Natural killer cell (primary cell): Measurements from ENCODE around the gene TTYH1. TPM values are rescaled to one million over a fixed set of nuclear protein-coding genes. Genes with fewer than 3 reads are reported as not detected.

ENCODE experiments used
- ATAC-seq, 3 donors: fragments of 150-1000 bp in 2 of 3; fragments of 200-7000 bp in 1 of 3; cut with Tn5 transposase; 1 replicate in 1 of 3; 2 replicates in 2 of 3; pipeline ENCODE4 v1.10.0; 2021; ENCODE audit warnings: mild to moderate bottlenecking in 2 of 3, moderate library complexity in 2 of 3
- DNase-seq, 2 donors: peaks; one replicate each; pipeline versions ENCODE4 v3.0.0 to v3.0.0-alpha.2; 2013 to 2021; ENCODE audit warnings: mixed read lengths in 1 of 2
- H3K27ac ChIP-seq: one replicate; pipeline ENCODE4 v1.5.1; 2013; ENCODE audit warnings: mild to moderate bottlenecking, low read length
- H3K27me3 ChIP-seq: one replicate; pipeline ENCODE4 v1.6.1; 2013; ENCODE audit warnings: low read length; ENCODE audit not compliant: control insufficient read depth, insufficient read depth
- H3K36me3 ChIP-seq: one replicate; pipeline ENCODE4 v1.6.1; 2013; ENCODE audit warnings: low read length; ENCODE audit not compliant: control insufficient read depth, insufficient read depth
- H3K4me1 ChIP-seq: one replicate; pipeline ENCODE4 v1.6.1; 2013; ENCODE audit warnings: low read length; ENCODE audit not compliant: control insufficient read depth, insufficient read depth
- H3K4me3 ChIP-seq: one replicate; pipeline ENCODE4 v1.5.1; 2013; ENCODE audit warnings: low read length
- H3K9me3 ChIP-seq: one replicate; pipeline ENCODE4 v1.6.1; 2013; ENCODE audit warnings: low read length; ENCODE audit not compliant: control insufficient read depth, insufficient read depth
- H3K27ac Mint-ChIP-seq, 2 donors: one replicate each; pipeline ENCODE4 v1.8.0; 2022; ENCODE audit warnings: mild to moderate bottlenecking in 2 of 2, mixed read lengths in 2 of 2, moderate library complexity in 1 of 2
- H3K27me3 Mint-ChIP-seq, 2 donors: one replicate each; pipeline ENCODE4 v1.8.0; 2022; ENCODE audit warnings: low read depth in 2 of 2, mixed read lengths in 2 of 2
- H3K36me3 Mint-ChIP-seq: one replicate; pipeline ENCODE4 v1.8.0; 2022; ENCODE audit warnings: mixed read lengths
- H3K4me1 Mint-ChIP-seq, 2 donors: one replicate each; pipeline ENCODE4 v1.8.0; 2022; ENCODE audit warnings: mixed read lengths in 2 of 2
- H3K4me3 Mint-ChIP-seq: one replicate; pipeline ENCODE4 v1.8.0; 2022; ENCODE audit warnings: mild to moderate bottlenecking, moderate library complexity, mixed read lengths
- H3K9me3 Mint-ChIP-seq, 2 donors: one replicate each; pipeline ENCODE4 v1.8.0; 2022; ENCODE audit warnings: mixed read lengths in 2 of 2
- WGBS: methylation state at CpG from one replicate; pipeline ENCODE4 v1.1.7; 2013; ENCODE audit warnings: missing lambda C conversion rate; ENCODE audit not compliant: insufficient coverage; 5-methylcytosine and 5-hydroxymethylcytosine counted together
- intact Hi-C: fragments of 100-400 bp; cut with micrococcal nuclease; formaldehyde crosslinking; loops from one replicate; pipeline ENCODE4 v1.14.2; 2022
- total RNA-seq, 4 donors: library from RNA; stranded (reverse); fragments of 120-200 nt in 1 of 4; gene quantifications; one replicate each; pipeline versions ENCODE4 v1.2.3 to v1.2.4, GENCODE V29; 2013 to 2022
- TF ChIP-seq, protein P1 (sequence below): fragments of 200-600 bp; IDR thresholded peaks from one replicate; pipeline ENCODE4 v1.8.0; 2022; ENCODE audit warnings: antibody characterized with exemption

TTYH1 gene
- total RNA-seq, 3 donors from 2014 or later (not counting 1 experiment from before 2014, with no cell fraction given) = 0.59 to 0.84 (median 0.65) TPM

GRCh38 chr19:54434112-54434872 is 19.0 kb downstream of the TTYH1 start:
- H3K9me3 ChIP-seq = no peaks in the 10 kb centered on the region
- DNase-seq = no peak
- intact Hi-C loops = no loop called here
- Mint-ChIP-seq H3K27ac (peak overlapping the region in 1 of 2 donors; percentile 82), H3K36me3 (no peaks in the 10 kb centered on the region), H3K4me1 (peaks cover 5 to 33% of the 10 kb centered on the region in 2 donors), H3K4me3 (no peak overlapping the region), H3K9me3 (no peaks in the 10 kb centered on the region), H3K27me3 (peaks cover 0 to 7% of the 10 kb centered on the region in 2 donors)
- H3K4me1 ChIP-seq = peaks cover 25% of the 10 kb centered on the region
- 82% methylated on average over 23 of the region's 23 CpGs for WGBS
- TF ChIP-seq, protein P1, sequence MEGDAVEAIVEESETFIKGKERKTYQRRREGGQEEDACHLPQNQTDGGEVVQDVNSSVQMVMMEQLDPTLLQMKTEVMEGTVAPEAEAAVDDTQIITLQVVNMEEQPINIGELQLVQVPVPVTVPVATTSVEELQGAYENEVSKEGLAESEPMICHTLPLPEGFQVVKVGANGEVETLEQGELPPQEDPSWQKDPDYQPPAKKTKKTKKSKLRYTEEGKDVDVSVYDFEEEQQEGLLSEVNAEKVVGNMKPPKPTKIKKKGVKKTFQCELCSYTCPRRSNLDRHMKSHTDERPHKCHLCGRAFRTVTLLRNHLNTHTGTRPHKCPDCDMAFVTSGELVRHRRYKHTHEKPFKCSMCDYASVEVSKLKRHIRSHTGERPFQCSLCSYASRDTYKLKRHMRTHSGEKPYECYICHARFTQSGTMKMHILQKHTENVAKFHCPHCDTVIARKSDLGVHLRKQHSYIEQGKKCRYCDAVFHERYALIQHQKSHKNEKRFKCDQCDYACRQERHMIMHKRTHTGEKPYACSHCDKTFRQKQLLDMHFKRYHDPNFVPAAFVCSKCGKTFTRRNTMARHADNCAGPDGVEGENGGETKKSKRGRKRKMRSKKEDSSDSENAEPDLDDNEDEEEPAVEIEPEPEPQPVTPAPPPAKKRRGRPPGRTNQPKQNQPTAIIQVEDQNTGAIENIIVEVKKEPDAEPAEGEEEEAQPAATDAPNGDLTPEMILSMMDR = no peak
- no peaks in the 10 kb centered on the region for H3K36me3 ChIP-seq
- no peak overlapping the region for H3K27ac ChIP-seq
- ATAC-seq = no peak
- H3K27me3 ChIP-seq = peaks cover 11% of the 10 kb centered on the region
- H3K4me3 ChIP-seq = no peak overlapping the region

- Histone ChIP-seq H3K4me1 (peaks cover 25% of the 10 kb centered on the region), H3K9me3 (no peaks in the 10 kb centered on the region), H3K36me3 (no peaks in the 10 kb centered on the region), H3K27ac (no peak overlapping the region), H3K27me3 (peaks cover 6% of the 10 kb centered on the region), H3K4me3 (no peak overlapping the region)
- H3K4me3 Mint-ChIP-seq = peak overlapping the region; percentile 25
- H3K9me3 Mint-ChIP-seq = no peaks in the 10 kb centered on the region
- TF ChIP-seq, protein P1 = no peak
- no peaks in the 10 kb centered on the region for H3K36me3 Mint-ChIP-seq
- peaks cover 0 to 5% of the 10 kb centered on the region in 2 donors for H3K27me3 Mint-ChIP-seq
- peaks cover 5 to 31% of the 10 kb centered on the region in 2 donors for H3K4me1 Mint-ChIP-seq
- intact Hi-C loops = no loop called here
- ATAC-seq = peak in 2 of 3 donors; percentile 12 to 13
- peak overlapping the region in 1 of 2 donors; percentile 82 for H3K27ac Mint-ChIP-seq
- DNase-seq = no peak
- WGBS = 73% methylated on average over 10 of the region's 11 CpGs
These were observed 19.6 kb downstream of the TTYH1 start for GRCh38 chr19:54434873-54435214.

DNA sequence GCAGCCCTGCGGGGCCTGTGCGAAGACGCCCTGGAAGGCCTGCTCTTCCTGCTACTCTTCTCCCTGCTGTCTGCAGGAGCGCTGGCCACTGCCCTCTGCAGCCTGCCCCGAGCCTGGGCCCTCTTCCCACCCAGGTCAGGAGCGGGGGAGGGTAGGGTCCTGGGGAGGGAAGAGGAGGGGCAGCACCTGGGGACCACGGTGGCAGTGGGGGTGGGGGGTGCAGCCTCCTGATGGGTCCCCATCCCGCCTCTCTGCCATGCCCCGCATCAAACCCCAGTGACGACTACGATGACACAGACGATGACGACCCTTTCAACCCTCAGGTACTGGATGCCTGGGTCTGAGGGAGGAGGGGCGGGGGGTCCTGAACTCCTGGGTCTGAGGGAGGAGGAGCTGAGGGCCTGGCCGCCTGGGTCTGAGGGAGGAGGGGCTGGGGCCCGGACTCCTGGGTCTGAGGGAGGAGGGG is 20.3 kb downstream of the TTYH1 start:
- ATAC-seq (no peak), DNase-seq (no peak)
- Histone ChIP-seq H3K4me3 (no peak overlapping the region), H3K27ac (no peak overlapping the region), H3K4me1 (peaks cover 18% of the 10 kb centered on the region), H3K9me3 (no peaks in the 10 kb centered on the region), H3K36me3 (no peaks in the 10 kb centered on the region), H3K27me3 (no peaks in the 10 kb centered on the region)
- intact Hi-C loops = no loop called here
- Mint-ChIP-seq H3K9me3 (no peaks in the 10 kb centered on the region), H3K36me3 (no peaks in the 10 kb centered on the region), H3K27ac (no peak overlapping the region), H3K27me3 (peaks cover 0 to 5% of the 10 kb centered on the region in 2 donors), H3K4me1 (peaks cover 5 to 31% of the 10 kb centered on the region in 2 donors), H3K4me3 (no peak overlapping the region)
- 87% methylated on average over 12 of the region's 16 CpGs for WGBS
- TF ChIP-seq, protein P1 = no peak
